NT2/D1 (cell line): ENCODE data around the gene ZNF296.

Experiments used
- DNase-seq: peaks from one replicate; pipeline ENCODE4 v3.0.0-alpha.2; 2011; ENCODE audit warnings: low read depth, low spot score
- H3K27me3 ChIP-seq: 2 replicates; pipeline ENCODE4 v1.6.0; 2011; ENCODE audit warnings: mild to moderate bottlenecking; ENCODE audit not compliant: insufficient read length, insufficient read depth
- H3K36me3 ChIP-seq: 2 replicates; pipeline ENCODE4 v1.6.1; 2011; ENCODE audit warnings: mild to moderate bottlenecking, low read length, mixed read lengths; ENCODE audit not compliant: insufficient read depth, insufficient read length
- H3K4me1 ChIP-seq: 2 replicates; pipeline ENCODE4 v1.5.1; 2011; ENCODE audit not compliant: insufficient read depth, insufficient read length
- H3K4me3 ChIP-seq: 2 replicates; pipeline ENCODE4 v1.5.1; 2011; ENCODE audit warnings: low read depth; ENCODE audit not compliant: insufficient read length
- H3K9ac ChIP-seq: 2 replicates; pipeline ENCODE4 v1.6.0; 2011; ENCODE audit warnings: low read depth; ENCODE audit not compliant: insufficient read length
- H3K9me3 ChIP-seq: 2 replicates; pipeline ENCODE4 v1.5.1; 2011; ENCODE audit warnings: mild to moderate bottlenecking, low read length; ENCODE audit not compliant: insufficient read depth
- SUZ12 ChIP-seq: IDR thresholded peaks from 2 replicates; pipeline ENCODE4 v1.6.1; 2011; ENCODE audit not compliant: insufficient read length, insufficient read depth; ENCODE audit errors: extremely low read depth
- YY1 ChIP-seq: IDR thresholded peaks from 2 replicates; pipeline ENCODE4 v1.6.1; 2011; ENCODE audit not compliant: insufficient read length, insufficient read depth
- ZNF274 ChIP-seq: IDR thresholded peaks from 2 replicates; pipeline ENCODE4 v1.6.1; 2011; ENCODE audit warnings: mild to moderate bottlenecking, low read depth, low read length

Gene ZNF296

GRCh38 chr19:45090034-45090433 is 13.8 kb upstream of the ZNF296 start:
- H3K9me3 ChIP-seq = no peaks in the 10 kb centered on the region
- no peak overlapping the region for H3K4me3 ChIP-seq
- DNase-seq = no peak
- H3K27me3 ChIP-seq = no peaks in the 10 kb centered on the region
- no peak overlapping the region for H3K9ac ChIP-seq
- TF ChIP-seq SUZ12 = no peak
- no peak for TF ChIP-seq ZNF274
- TF ChIP-seq YY1 = no peak
- H3K36me3 ChIP-seq = peaks cover 38% of the 10 kb centered on the region
- H3K4me1 ChIP-seq = peaks cover 7% of the 10 kb centered on the region

GRCh38 chr19:45087531-45087930 is 11.3 kb upstream of the ZNF296 start:
- Histone ChIP-seq H3K9ac (no peak overlapping the region), H3K36me3 (peaks cover 34% of the 10 kb centered on the region), H3K4me1 (peaks cover 3% of the 10 kb centered on the region), H3K27me3 (no peaks in the 10 kb centered on the region), H3K9me3 (no peaks in the 10 kb centered on the region), H3K4me3 (no peak overlapping the region)
- TF ChIP-seq SUZ12 (no peak), ZNF274 (no peak), YY1 (no peak)
- DNase-seq = no peak

- Histone ChIP-seq H3K27me3 (no peaks in the 10 kb centered on the region), H3K9me3 (no peaks in the 10 kb centered on the region), H3K4me1 (peaks cover 3% of the 10 kb centered on the region), H3K36me3 (peaks cover 43% of the 10 kb centered on the region), H3K9ac (no peak overlapping the region), H3K4me3 (no peak overlapping the region)
- DNase-seq = no peak
- TF ChIP-seq ZNF274 (no peak), YY1 (no peak), SUZ12 (no peak)
These were observed 10.2 kb upstream of the ZNF296 start for GRCh38 chr19:45086480-45086879.

- DNase-seq = no peak
- Histone ChIP-seq H3K4me1 (no peaks in the 10 kb centered on the region), H3K9me3 (no peaks in the 10 kb centered on the region), H3K36me3 (peaks cover 22% of the 10 kb centered on the region), H3K27me3 (no peaks in the 10 kb centered on the region), H3K9ac (no peak overlapping the region), H3K4me3 (no peak overlapping the region)
- TF ChIP-seq ZNF274 (no peak), SUZ12 (no peak), YY1 (no peak)
These were observed 5.9 kb upstream of the ZNF296 start for GRCh38 chr19:45082170-45082569.

- no peaks in the 10 kb centered on the region for H3K27me3 ChIP-seq
- DNase-seq = no peak
- peak overlapping the region; percentile 82 for H3K4me3 ChIP-seq
- no peak for TF ChIP-seq YY1
- no peak for TF ChIP-seq SUZ12
- no peak for TF ChIP-seq ZNF274
- H3K4me1 ChIP-seq = no peaks in the 10 kb centered on the region
- H3K9me3 ChIP-seq = no peaks in the 10 kb centered on the region
- peak overlapping the region; percentile 95 for H3K9ac ChIP-seq
- peaks cover 12% of the 10 kb centered on the region for H3K36me3 ChIP-seq
These were observed 3.7 kb upstream of the ZNF296 start for GRCh38 chr19:45079911-45080370.

GRCh38 chr19:45079063-45079910 is 3.0 kb upstream of the ZNF296 start, which contains the start of gene GEMIN7:
GEMIN7 (plus strand) TSS chr19:45079260; CDS start chr19:45090115, 10,855 bp downstream.
- peak; percentile 63 for DNase-seq
- peaks cover 3% of the 10 kb centered on the region for H3K4me1 ChIP-seq

GRCh38 chr19:45078390-45079062 is 2.2 kb upstream of the ZNF296 start:
- Histone ChIP-seq H3K27me3 (no peaks in the 10 kb centered on the region), H3K9ac (peak overlapping the region; percentile 95), H3K9me3 (no peaks in the 10 kb centered on the region), H3K36me3 (peaks cover 12% of the 10 kb centered on the region), H3K4me3 (peak overlapping the region; percentile 82), H3K4me1 (peaks cover 3% of the 10 kb centered on the region)
- no peak for TF ChIP-seq YY1
- no peak for TF ChIP-seq ZNF274
- no peak for TF ChIP-seq SUZ12
- no peak for DNase-seq

More at GRCh38 chr19:45079063-45079910, 3.0 kb upstream of the ZNF296 start, which contains the start of gene GEMIN7:
- peak within 1 kb of the TSS; percentile 95 for H3K9ac ChIP-seq
- H3K4me3 ChIP-seq = peak within 1 kb of the TSS; percentile 82
- peaks cover 12% of the 10 kb centered on the region for H3K36me3 ChIP-seq
- no peaks in the 10 kb centered on the region for H3K27me3 ChIP-seq
- H3K9me3 ChIP-seq = no peaks in the 10 kb centered on the region
- TF ChIP-seq SUZ12 (no peak), YY1 (no peak), ZNF274 (no peak)
